Fibroblast of villous mesenchyme (primary cell): Measurements from ENCODE around the gene ZNF672. TPM values are rescaled to one million over a fixed set of nuclear protein-coding genes. Genes with fewer than 3 reads are reported as not detected.
A peak's percentile ranks its signal among the peaks of the same experiment; 100 is the strongest.

Experiments
- DNase-seq: peaks from one replicate; pipeline ENCODE4 v3.0.0-alpha.2; 2010; ENCODE audit warnings: low read depth
- H3K4me3 ChIP-seq: 2 replicates; pipeline ENCODE4 v1.5.1; 2011; ENCODE audit warnings: low read depth, mild to moderate bottlenecking, low read length
- CTCF ChIP-seq: IDR thresholded peaks from 2 replicates; pipeline ENCODE4 v1.5.1; 2012; ENCODE audit warnings: low read depth, mild to moderate bottlenecking, low read length; ENCODE audit not compliant: insufficient read depth
- total RNA-seq: library from RNA; depleted of rRNA; stranded (reverse); fragments of >200 nt; gene quantifications from 2 replicates; pipeline ENCODE4 v1.2.3, GENCODE V29; 2012

Gene ZNF672
- total RNA-seq, 1 donor, result 19.4 TPM

- H3K4me3 ChIP-seq, result no peak overlapping the region
- no peak for TF ChIP-seq CTCF
- DNase-seq, result no peak
Measured at GRCh38 chr1:248849637-248850036, 11.6 kb downstream of the ZNF672 start.

GRCh38 chr1:248850124-248850523, 12.1 kb downstream of the ZNF672 start:
- TF ChIP-seq CTCF, result no peak
- no peak for DNase-seq
- H3K4me3 ChIP-seq, result no peak overlapping the region

GRCh38 chr1:248850536-248851251, 12.7 kb downstream of the ZNF672 start:
- no peak overlapping the region for H3K4me3 ChIP-seq
- TF ChIP-seq CTCF, result no peak
- no peak for DNase-seq

- DNase-seq, result no peak
- no peak for TF ChIP-seq CTCF
Measured at GRCh38 chr1:248851390-248851789, 13.4 kb downstream of the ZNF672 start.

GRCh38 chr1:248852481-248853405, 14.7 kb downstream of the ZNF672 start:
- no peak for TF ChIP-seq CTCF
- H3K4me3 ChIP-seq, result no peak overlapping the region
- DNase-seq, result peak; percentile 3

More at GRCh38 chr1:248851390-248851789, 13.4 kb downstream of the ZNF672 start:
- H3K4me3 ChIP-seq, result no peak overlapping the region

GRCh38 chr1:248853663-248854375, 15.8 kb downstream of the ZNF672 start:
- TF ChIP-seq CTCF, result no peak
- no peak overlapping the region for H3K4me3 ChIP-seq
- DNase-seq, result no peak
